GM12891 (cell line): ENCODE measurements around the gene MCU.
"Not testable (repeated sequence)": the region's sequence is repeated elsewhere in the genome, so short reads cannot be mapped to it uniquely, and the experiment has no call there.

ENCODE experiments used
- DNase-seq: peaks from one replicate; pipeline ENCODE4 v3.0.0; 2011; ENCODE audit warnings: low spot score; ENCODE audit not compliant: insufficient read length
- FAIRE-seq: peaks from 2 replicates; lab custom pipeline; 2011; peaks lifted over from hg19 to GRCh38; lab: Jason Lieb, UNC
- PAX5 ChIP-seq: IDR thresholded peaks from 2 replicates; pipeline ENCODE4 v1.6.1; 2011; ENCODE audit warnings: low read length, moderate library complexity, mild to moderate bottlenecking; ENCODE audit not compliant: insufficient read depth, severe bottlenecking
- POLR2A ChIP-seq: IDR thresholded peaks from 2 replicates; pipeline ENCODE4 v1.6.1; 2011; ENCODE audit warnings: low read depth, low read length, control low read depth
- POLR2AphosphoS5 ChIP-seq: IDR thresholded peaks from 2 replicates; pipeline ENCODE4 v1.6.1; 2011; ENCODE audit warnings: low read depth, low read length, control low read depth
- POU2F2 ChIP-seq: IDR thresholded peaks from 2 replicates; pipeline ENCODE4 v1.6.1; 2011; ENCODE audit warnings: low read depth, mild to moderate bottlenecking, control low read depth, low read length, moderate library complexity
- SPI1 ChIP-seq: IDR thresholded peaks from 2 replicates; pipeline ENCODE4 v1.6.1; 2011; ENCODE audit warnings: low read depth, low read length, control low read depth
- TAF1 ChIP-seq: IDR thresholded peaks from 2 replicates; pipeline ENCODE4 v1.6.1; 2011; ENCODE audit warnings: low read depth, low read length, control low read depth

Gene MCU

DNA sequence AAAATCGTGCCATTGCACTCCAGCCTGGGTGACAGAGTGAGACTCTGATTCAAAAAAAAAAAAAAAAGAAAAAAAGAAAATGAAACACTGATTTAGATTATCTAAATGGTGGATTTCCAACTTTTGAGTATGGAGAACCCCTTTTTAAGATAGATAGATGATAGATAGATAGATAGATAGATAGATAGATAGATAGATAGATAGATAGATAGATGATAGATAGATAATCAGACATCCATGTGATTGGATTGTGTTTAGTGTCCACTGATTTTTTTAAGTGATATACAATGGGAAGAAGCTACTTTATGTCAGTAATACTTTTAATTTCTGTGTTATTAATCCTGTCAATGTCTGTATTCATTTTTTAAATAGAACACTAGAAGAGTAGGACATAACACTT, 207.6 kb downstream of the MCU start:
- FAIRE-seq (no peak), DNase-seq (no peak)
- TF ChIP-seq POLR2A, result no peak
- TF ChIP-seq SPI1, result no peak
- TF ChIP-seq POU2F2, result no peak
- TF ChIP-seq TAF1, result no peak
- TF ChIP-seq POLR2AphosphoS5, result no peak
- TF ChIP-seq PAX5, result no peak

DNA sequence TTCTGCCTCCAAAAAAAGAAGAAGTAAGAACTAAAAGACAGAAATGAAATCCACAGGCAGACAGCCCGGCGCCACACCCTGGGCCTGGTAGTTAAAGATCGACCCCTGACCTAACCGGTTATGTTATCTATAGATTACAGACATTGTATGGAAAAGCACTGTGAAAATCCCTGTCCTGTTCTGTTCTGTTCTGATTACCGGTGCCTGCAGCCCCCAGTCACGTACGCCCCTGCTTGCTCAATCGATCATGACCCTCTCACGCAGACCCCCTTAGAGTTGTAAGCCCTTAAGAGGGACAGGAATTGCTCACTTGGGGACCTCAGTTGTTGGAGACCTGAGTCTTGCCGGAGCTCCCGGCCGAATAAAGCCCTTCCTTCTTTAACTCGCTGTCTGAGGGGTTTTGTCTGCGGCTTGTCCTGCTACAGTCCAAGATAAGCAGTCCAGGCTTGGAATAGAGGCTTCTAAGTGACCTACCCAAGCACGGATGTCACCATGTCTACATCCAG, 212.1 kb downstream of the MCU start:
- not testable (repeated sequence) for FAIRE-seq, DNase-seq

DNA sequence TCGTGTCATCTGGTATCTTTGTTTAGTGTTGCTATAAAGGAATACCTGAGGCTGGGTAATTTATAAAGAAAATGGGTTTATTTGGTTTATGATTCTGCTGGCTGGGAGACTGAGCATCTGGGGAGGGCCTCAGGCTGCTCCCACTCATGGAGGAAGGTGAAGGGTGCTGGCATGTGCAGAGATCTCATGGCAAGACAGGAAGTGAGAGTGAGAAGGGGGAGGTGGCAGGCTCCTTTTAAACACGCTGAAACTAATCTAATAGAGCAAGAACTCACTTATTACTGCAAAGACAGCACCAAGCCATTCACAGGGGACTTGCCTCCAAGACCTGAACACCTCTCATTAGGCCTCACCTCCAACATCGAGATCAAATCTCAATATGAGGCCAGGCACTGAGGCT, 212.9 kb downstream of the MCU start:
- no peak for FAIRE-seq
- no peak for DNase-seq
- TF ChIP-seq TAF1 (no peak), SPI1 (peak; percentile 74)

DNA sequence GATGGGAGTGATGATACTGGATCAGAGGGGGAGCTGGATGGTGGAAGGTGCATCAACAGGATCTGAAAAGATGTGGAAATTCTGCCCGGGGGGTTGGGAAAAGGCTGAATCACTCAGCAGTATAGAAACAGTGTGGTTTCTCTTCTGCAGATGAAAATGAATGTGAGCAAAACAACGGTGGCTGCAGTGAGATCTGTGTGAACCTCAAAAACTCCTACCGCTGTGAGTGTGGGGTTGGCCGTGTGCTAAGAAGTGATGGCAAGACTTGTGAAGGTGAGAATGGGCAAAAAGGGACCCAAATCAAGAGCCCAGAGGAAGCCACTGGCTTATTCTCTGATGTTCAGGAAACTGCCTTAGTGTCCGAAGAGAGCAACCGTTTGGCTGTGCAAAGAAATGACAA, 214.5 kb downstream of the MCU start:
- no peak for FAIRE-seq
- TF ChIP-seq SPI1 (no peak), POU2F2 (no peak), POLR2AphosphoS5 (no peak), TAF1 (no peak), POLR2A (no peak), PAX5 (no peak)
- DNase-seq, result no peak

DNA sequence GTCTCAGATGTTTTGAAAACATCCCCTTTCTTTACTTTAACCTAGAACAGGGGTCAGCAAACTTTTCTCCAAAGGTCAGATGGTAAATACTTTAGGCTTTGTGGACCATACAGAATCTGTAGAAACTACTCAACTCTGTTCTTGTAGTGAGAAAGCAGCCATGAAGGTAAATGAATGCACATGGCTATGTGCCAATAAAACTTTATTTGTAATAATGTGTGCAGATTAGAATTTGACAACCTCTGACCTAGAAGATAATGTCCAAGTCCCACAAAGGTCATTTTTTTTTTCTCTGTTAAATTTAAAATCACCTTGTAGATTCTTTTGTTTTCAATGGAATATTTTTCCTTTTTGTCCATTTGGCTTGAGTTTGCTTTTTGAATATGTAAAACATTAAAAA, 218.8 kb downstream of the MCU start:
- TF ChIP-seq PAX5 (no peak), POU2F2 (no peak)
- DNase-seq (no peak), FAIRE-seq (no peak)

DNA sequence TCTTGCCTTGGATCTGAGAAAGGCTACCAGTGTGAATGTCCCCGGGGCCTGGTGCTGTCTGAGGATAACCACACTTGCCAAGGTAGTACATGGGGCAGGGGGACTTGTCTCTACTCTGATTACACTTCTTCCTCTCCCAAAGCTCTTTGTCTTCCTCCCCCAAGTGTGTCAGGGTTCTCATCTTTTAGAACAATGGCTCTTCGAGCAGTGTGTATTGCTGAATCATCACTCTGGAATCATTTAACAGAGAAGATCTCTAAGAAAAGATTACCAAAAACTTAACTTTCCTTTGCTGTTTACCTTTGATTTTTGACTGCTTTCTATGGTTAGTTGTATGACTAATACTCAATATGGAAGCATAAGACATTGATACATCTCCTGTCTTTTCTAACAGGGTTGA, 219.8 kb downstream of the MCU start:
- DNase-seq (no peak), FAIRE-seq (no peak)
- TF ChIP-seq POU2F2 (no peak), PAX5 (no peak), POLR2AphosphoS5 (no peak), TAF1 (no peak), SPI1 (no peak), POLR2A (no peak)

DNA sequence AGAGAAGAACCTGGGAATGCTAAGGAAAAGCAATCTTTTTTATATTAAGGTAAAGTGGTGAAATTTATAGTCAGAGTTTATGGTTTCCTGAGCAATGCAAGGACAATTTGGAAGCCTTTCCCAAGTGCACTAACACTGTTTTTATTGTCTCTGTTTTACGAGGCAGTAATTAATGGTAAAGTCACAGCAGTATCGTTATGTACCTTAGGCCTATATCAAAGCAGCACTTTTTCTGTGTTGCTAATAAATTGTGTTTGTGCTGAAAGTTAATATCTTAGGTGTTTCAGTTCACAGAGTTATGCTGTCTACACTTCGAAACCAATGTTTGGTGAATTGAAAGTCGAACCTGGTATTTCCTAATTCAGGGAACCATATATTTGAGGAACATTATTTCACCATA, 220.8 kb downstream of the MCU start:
- TF ChIP-seq POU2F2, result no peak
- DNase-seq (no peak), FAIRE-seq (no peak)

DNA sequence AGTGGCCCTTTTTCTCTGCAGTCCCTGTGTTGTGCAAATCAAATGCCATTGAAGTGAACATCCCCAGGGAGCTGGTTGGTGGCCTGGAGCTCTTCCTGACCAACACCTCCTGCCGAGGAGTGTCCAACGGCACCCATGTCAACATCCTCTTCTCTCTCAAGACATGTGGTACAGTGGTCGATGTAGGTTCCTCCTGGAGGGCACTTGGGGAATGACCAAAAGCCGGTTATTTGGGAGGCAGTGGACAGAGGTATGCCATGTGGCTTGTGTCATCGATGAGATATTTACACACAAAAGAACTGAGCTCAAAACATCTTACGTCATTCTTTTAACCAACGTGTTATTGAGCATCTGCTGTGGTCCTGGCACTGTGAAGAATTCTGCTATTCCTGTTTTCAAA, 221.3 kb downstream of the MCU start:
- FAIRE-seq (no peak), DNase-seq (no peak)
- no peak for TF ChIP-seq TAF1
- TF ChIP-seq POU2F2, result no peak
- no peak for TF ChIP-seq POLR2A
- no peak for TF ChIP-seq SPI1
- no peak for TF ChIP-seq PAX5
- no peak for TF ChIP-seq POLR2AphosphoS5

DNA sequence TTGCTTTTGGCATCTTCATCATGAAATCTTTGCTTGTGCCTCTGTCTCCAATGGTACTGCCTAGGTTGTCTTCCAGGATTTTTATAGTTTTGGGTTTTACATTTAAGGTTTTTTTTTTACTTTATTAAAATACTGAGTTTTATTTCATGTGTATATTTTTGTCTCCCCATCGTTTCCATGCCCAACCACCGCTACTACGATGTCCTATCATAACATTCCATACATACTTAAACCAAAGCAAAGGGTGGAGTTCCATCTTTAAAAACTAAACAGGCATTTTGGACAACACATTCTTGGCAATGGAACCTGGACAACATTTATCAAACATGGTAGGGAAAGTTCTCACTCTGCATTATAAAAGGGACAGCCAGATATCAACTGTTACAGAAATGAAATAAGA, 225.3 kb downstream of the MCU start:
- DNase-seq, FAIRE-seq: not testable (repeated sequence)

DNA sequence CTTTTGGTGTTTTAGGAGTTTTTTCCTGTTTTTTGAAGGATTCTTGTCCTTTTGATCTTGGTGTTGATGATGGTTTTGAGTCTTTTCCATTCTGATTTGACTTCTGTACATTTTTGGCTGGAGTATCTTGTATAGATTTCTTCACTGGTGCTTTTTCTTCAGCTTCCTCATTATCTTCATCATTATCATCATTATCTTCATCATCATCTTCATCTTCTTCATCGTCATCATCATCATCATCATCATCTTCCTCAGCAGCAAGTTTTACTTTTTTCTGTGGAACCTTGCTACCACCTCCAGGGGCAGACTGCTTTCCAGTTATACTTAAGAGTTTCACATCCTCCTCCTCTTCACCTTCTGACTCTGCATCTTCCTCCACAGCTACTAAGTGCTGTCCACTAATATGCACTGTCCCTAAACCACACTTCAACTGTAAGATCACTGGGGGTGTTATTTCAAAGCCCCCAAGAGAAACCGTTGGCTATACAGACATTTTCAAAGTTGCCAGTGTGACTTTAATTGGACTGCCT, 225.9 kb downstream of the MCU start:
- peak; percentile 75 for TF ChIP-seq SPI1
- not testable (repeated sequence) for DNase-seq
- peak; percentile 78 for FAIRE-seq

DNA sequence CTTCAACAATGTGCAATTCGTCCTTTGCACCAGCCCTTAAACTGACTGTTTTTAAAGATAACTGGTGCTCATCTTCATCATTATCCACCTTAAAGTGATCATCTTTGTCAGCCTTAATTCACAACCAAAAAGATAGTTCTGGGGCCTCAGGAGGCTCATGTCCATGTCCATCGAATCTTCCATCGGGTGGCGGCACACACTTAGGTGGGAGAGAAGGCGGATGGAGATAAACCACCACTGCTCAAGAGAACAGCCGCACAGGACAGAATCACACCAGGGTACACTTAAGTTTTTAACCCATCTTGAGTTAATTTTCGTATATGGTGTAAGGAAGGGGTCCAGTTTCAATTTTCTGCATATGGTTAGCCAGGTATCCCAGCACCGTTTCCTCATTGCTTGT, 226.4 kb downstream of the MCU start:
- no peak for DNase-seq
- TF ChIP-seq POLR2AphosphoS5 (no peak), PAX5 (no peak), TAF1 (no peak), POU2F2 (no peak)
- FAIRE-seq, result no peak

DNA sequence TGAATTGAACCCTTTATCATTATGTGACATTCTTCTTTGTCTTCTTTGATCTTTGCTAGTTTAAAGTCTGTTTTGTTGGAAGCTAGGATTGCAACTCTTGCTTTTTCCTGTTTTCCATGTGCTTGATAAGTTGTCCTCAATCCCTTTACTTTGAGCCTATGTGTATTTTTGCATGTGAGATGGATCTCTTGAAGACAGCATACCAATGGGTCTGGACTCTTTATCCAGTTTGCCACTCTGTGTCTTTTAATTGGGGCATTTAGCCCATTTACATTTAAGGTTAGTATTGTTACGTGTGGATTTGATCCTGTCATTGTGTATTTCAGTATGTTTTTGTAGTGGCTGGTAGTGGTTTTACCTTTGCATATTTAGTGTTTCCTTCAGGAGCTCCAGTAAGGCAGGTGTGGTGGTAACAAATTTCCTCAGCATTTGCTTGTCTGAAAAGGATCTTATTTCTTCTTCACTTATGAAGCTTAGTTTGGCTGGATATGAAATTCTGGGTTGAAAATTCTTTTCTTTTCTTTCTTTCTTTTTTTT, 229.3 kb downstream of the MCU start:
- not testable (repeated sequence) for FAIRE-seq, DNase-seq
